Thoracic aorta (tissue), 2 donors: ENCODE results near the gene ZNF83. TPM values are rescaled to one million over a fixed set of nuclear protein-coding genes. Genes with fewer than 3 reads are reported as not detected.
"Not testable (repeated sequence)": the region's sequence is repeated elsewhere in the genome, so short reads cannot be mapped to it uniquely, and the experiment has no call there.

Source experiments
- ATAC-seq: fragments of 150-250 bp; one replicate; pipeline ENCODE4 v1.8.0; 2017; ENCODE audit warnings: low read depth; ENCODE audit not compliant: insufficient number of reproducible peaks, low FRiP score
- DNase-seq: peaks from one replicate; pipeline ENCODE4 v3.0.0-alpha.2; 2020; ENCODE audit warnings: low spot score
- H3K27ac ChIP-seq, 2 donors: fragments of 200-600 bp; sonication (generic); 1 replicate in 1 of 2; 2 replicates in 1 of 2; pipeline ENCODE4 v1.5.1; 2016; ENCODE audit warnings: mild to moderate bottlenecking in 2 of 2, moderate library complexity in 2 of 2
- H3K27me3 ChIP-seq: fragments of 200-600 bp; sonication (generic); replicated peaks from 2 replicates; pipeline ENCODE4 v1.6.0; 2016; ENCODE audit warnings: mild to moderate bottlenecking; ENCODE audit not compliant: insufficient read depth
- H3K36me3 ChIP-seq: fragments of 200-600 bp; sonication (generic); one replicate; pipeline ENCODE4 v1.5.1; 2016
- H3K4me1 ChIP-seq, 2 donors: fragments of 200-600 bp; sonication (generic); 1 replicate in 1 of 2; 2 replicates in 1 of 2; pipeline versions ENCODE4 v1.5.1 to v1.6.0; 2016; ENCODE audit warnings: low read depth in 2 of 2, mild to moderate bottlenecking in 1 of 2; ENCODE audit not compliant: control insufficient read depth in 1 of 2
- H3K4me3 ChIP-seq: fragments of 200-600 bp; sonication (generic); 2 replicates; pipeline ENCODE4 v1.5.1; 2016; ENCODE audit warnings: mild to moderate bottlenecking
- H3K9me3 ChIP-seq: fragments of 200-600 bp; sonication (generic); 2 replicates; pipeline ENCODE4 v1.5.1; 2016
- total RNA-seq, 2 donors: library from RNA; depleted of rRNA; stranded (reverse); fragments of >200 nt; gene quantifications; one replicate each; pipeline versions ENCODE4 v1.1.0 to v1.2.3, GENCODE V29; 2016
- TF ChIP-seq, protein P1 (sequence below): fragments of 200-600 bp; sonication (generic); IDR thresholded peaks from one replicate; pipeline ENCODE4 v1.5.1; 2019; ENCODE audit warnings: antibody characterized with exemption

Gene ZNF83
- total RNA-seq, 2 donors from 2014 or later: 70.0 to 143 TPM

DNA sequence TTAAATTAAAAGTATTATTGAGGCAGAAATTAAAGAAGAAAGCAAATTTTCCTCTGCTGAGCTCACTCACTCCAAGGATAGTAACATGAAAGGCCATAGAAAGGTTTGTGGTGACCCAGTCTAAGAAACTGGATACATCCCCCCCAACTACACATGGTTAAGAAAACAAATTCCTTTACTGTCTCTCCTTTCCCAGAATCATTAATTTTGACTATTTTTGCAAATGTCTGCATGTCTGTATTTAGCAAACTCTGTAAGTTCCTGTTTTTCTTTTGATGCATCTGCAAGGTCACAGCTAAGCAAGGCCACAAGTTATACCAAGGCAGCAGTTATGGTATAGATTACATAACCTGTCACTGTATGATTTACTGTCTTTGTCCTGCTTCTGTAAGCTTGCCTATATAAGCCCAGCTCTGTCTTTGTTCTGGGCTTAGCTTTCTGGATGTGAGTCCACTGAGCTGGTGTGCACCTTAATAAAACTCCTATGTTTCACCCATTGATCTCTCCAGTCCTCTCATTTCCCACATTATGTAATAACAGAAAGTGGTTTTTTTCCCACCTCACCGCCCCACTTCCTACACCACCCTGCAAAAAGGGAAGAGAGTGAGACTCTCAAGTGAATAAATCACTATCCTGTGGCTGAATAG, 8.5 kb upstream of the ZNF83 start:
- peaks cover 4% of the 10 kb centered on the region for H3K9me3 ChIP-seq
- TF ChIP-seq, protein P1, sequence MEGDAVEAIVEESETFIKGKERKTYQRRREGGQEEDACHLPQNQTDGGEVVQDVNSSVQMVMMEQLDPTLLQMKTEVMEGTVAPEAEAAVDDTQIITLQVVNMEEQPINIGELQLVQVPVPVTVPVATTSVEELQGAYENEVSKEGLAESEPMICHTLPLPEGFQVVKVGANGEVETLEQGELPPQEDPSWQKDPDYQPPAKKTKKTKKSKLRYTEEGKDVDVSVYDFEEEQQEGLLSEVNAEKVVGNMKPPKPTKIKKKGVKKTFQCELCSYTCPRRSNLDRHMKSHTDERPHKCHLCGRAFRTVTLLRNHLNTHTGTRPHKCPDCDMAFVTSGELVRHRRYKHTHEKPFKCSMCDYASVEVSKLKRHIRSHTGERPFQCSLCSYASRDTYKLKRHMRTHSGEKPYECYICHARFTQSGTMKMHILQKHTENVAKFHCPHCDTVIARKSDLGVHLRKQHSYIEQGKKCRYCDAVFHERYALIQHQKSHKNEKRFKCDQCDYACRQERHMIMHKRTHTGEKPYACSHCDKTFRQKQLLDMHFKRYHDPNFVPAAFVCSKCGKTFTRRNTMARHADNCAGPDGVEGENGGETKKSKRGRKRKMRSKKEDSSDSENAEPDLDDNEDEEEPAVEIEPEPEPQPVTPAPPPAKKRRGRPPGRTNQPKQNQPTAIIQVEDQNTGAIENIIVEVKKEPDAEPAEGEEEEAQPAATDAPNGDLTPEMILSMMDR: no peak
- H3K27me3 ChIP-seq: no peaks in the 10 kb centered on the region
- ATAC-seq (no peak), DNase-seq (no peak)
- H3K4me1 ChIP-seq: peaks cover 15 to 26% of the 10 kb centered on the region in 2 donors
- peak overlapping the region; percentile 72 to 93 for H3K27ac ChIP-seq
- H3K4me3 ChIP-seq: no peak overlapping the region
- H3K36me3 ChIP-seq: peaks cover under 1% of the 10 kb centered on the region

DNA sequence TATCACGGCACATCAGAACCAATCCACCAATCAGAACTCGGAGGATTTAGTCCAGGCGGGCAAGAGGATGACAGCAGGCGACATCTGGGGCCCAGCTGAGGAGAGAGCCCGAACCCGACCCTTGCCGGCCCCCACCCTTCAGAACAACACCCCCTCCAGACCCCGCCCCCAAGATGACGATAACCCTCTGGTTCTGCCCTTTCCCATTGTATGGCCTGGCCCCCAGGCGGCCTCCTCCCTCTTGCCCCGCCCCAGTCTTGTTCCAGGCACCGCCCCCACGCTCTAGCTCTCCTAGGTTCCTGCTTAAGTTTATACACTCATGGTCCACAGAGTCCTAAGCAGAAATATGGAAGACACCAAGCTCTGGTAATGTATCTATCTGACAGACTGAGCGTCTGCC, 2.8 kb upstream of the ZNF83 start:
- peaks cover 5 to 17% of the 10 kb centered on the region in 2 donors for H3K4me1 ChIP-seq
- no peaks in the 10 kb centered on the region for H3K36me3 ChIP-seq
- TF ChIP-seq, protein P1: no peak
- no peaks in the 10 kb centered on the region for H3K27me3 ChIP-seq
- no peak overlapping the region for H3K4me3 ChIP-seq
- no peak for DNase-seq
- H3K27ac ChIP-seq: no peak overlapping the region
- no peaks in the 10 kb centered on the region for H3K9me3 ChIP-seq
- ATAC-seq: no peak

- Histone ChIP-seq H3K36me3 (no peaks in the 10 kb centered on the region), H3K4me3 (no peak overlapping the region), H3K9me3 (no peaks in the 10 kb centered on the region), H3K27ac (no peak overlapping the region), H3K4me1 (peaks cover 5 to 17% of the 10 kb centered on the region in 2 donors), H3K27me3 (no peaks in the 10 kb centered on the region)
- no peak for ATAC-seq
- TF ChIP-seq, protein P1: no peak
- no peak for DNase-seq
These were observed 1.8 kb upstream of the ZNF83 start for GRCh38 chr19:52639996-52640395.

DNA sequence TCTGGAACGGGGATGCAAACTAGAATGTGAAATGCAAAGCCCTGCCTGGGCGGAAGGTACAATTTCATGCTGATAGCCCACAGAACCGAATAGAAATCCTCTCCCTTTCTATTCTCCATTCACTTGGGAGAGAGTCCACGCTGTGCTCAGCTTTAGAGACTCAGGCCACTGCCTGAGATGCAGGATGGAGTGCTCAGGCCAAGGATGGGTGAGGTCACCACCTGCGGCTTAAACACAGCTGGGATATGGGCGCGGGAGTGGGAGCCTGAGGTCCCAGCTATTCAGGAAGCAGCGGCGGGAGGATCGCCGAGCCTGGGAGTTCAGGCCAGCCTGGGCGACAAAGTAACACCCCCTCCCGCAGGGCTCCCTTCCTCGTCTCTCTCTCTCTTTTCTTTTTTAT, 446 bp upstream of the ZNF83 start:
- no peaks in the 10 kb centered on the region for H3K9me3 ChIP-seq
- peak overlapping the region; percentile 89 to 90 for H3K27ac ChIP-seq
- peaks cover 5 to 17% of the 10 kb centered on the region in 2 donors for H3K4me1 ChIP-seq
- H3K4me3 ChIP-seq: peak overlapping the region; percentile 79
- TF ChIP-seq, protein P1: no peak
- no peaks in the 10 kb centered on the region for H3K27me3 ChIP-seq
- no peaks in the 10 kb centered on the region for H3K36me3 ChIP-seq
- ATAC-seq (peak; percentile 51), DNase-seq (no peak)

- Histone ChIP-seq H3K9me3 (no peaks in the 10 kb centered on the region), H3K4me3 (no peak overlapping the region), H3K27me3 (no peaks in the 10 kb centered on the region), H3K4me1 (peaks cover 5 to 17% of the 10 kb centered on the region in 2 donors), H3K36me3 (no peaks in the 10 kb centered on the region), H3K27ac (peak overlapping the region; percentile 84 to 89)
- TF ChIP-seq, protein P1: no peak
- no peak for ATAC-seq
- DNase-seq: no peak
These were observed 2.2 kb downstream of the ZNF83 start for GRCh38 chr19:52635786-52636570.

DNA sequence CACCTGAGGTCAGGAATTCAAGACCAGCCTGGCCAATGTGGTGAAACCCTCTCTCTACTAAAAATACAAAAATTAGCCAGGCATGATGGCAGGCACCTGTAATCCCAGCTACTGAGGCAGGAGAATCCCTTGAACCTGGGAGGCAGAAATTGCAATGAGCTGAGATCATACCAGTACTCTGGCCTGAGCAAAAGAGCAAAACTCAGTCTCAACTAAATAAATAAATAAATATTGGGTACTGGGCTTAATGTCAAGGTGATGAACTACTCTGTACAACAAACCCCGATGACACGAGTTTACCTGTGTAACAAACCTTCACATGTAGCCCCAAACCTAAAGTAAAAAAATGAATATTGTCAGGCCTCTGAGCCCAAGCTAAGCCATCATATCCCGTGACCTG, 10.7 kb downstream of the ZNF83 start:
- not testable (repeated sequence) for ATAC-seq

More for the DNA sequence above, 10.7 kb downstream of the ZNF83 start:
- not testable (repeated sequence) for H3K4me1 ChIP-seq, H3K9me3 ChIP-seq, H3K4me3 ChIP-seq, H3K27ac ChIP-seq, H3K27me3 ChIP-seq, DNase-seq
- H3K36me3 ChIP-seq: peaks cover 13% of the 10 kb centered on the region
